IMR-90 (cell line): Measurements from ENCODE around the gene CAMTA1. TPM values are rescaled to one million over a fixed set of nuclear protein-coding genes. Genes with fewer than 3 reads are reported as not detected.

Experiments used
- ATAC-seq: fragments of 200-7000 bp; cut with Tn5 transposase; 2 replicates; pipeline ENCODE4 v1.9.1; 2020; ENCODE audit warnings: low read depth, mild to moderate bottlenecking, moderate library complexity
- BruUV-seq: library from RNA; stranded (reverse); fragments of 400-500 nt; replicated peaks from 2 replicates; lab custom pipeline; 2021; lab: Mats Ljungman, UMichigan
- CTCF ChIA-PET: fragments of 300-600 bp; formaldehyde crosslinking; extraction: SDS; loops from one replicate; lab custom pipeline; 2021; ENCODE audit warnings: antibody characterized with exemption; lab: Yijun Ruan, JAX
- POLR2A ChIA-PET: fragments of 300-600 bp; sonication (Branson Sonifier 250); formaldehyde crosslinking; loops from one replicate; lab custom pipeline; 2022; ENCODE audit warnings: antibody characterized with exemption; ENCODE audit not compliant: unreplicated experiment; lab: Charles Lee
- DNase-seq: peaks from one replicate; pipeline ENCODE4 v3.0.0; 2013
- H2AFZ ChIP-seq: replicated peaks from 2 replicates; pipeline ENCODE3; 2013; ENCODE audit warnings: low read length, mild to moderate bottlenecking; ENCODE audit not compliant: poor library complexity
- H2AK5ac ChIP-seq: 2 replicates; pipeline ENCODE4 v1.6.1; 2013; ENCODE audit warnings: low read depth, low read length, inconsistent platforms
- H2AK9ac ChIP-seq: replicated peaks from 2 replicates; pipeline ENCODE3; 2013; ENCODE audit warnings: mild to moderate bottlenecking, low read depth, low read length, moderate library complexity; ENCODE audit not compliant: poor library complexity
- H2BK120ac ChIP-seq: 2 replicates; pipeline ENCODE4 v1.6.1; 2013; ENCODE audit warnings: low read depth, low read length, inconsistent platforms
- H2BK15ac ChIP-seq: 3 replicates; pipeline ENCODE4 v1.6.1; 2013; ENCODE audit warnings: low read depth, low read length, inconsistent platforms
- H2BK20ac ChIP-seq: 2 replicates; pipeline ENCODE4 v1.6.1; 2013; ENCODE audit warnings: low read depth, mild to moderate bottlenecking, inconsistent platforms, low read length, moderate library complexity
- H2BK5ac ChIP-seq: 2 replicates; pipeline ENCODE4 v1.6.1; 2013; ENCODE audit warnings: mild to moderate bottlenecking, low read depth, low read length, inconsistent platforms; ENCODE audit not compliant: poor library complexity, severe bottlenecking
- H3K14ac ChIP-seq: replicated peaks from 2 replicates; pipeline ENCODE4 v1.6.1; 2013; ENCODE audit warnings: low read depth, low read length, inconsistent platforms
- H3K18ac ChIP-seq: 2 replicates; pipeline ENCODE4 v1.6.1; 2013; ENCODE audit warnings: low read depth, low read length, control low read depth
- H3K23ac ChIP-seq: 2 replicates; pipeline ENCODE4 v1.6.1; 2013; ENCODE audit warnings: low read depth, low read length, inconsistent platforms
- H3K27ac ChIP-seq: 2 replicates; pipeline ENCODE4 v1.5.1; 2013; ENCODE audit warnings: mild to moderate bottlenecking, control low read depth, low read length; ENCODE audit not compliant: insufficient read depth
- H3K27me3 ChIP-seq: 2 replicates; pipeline ENCODE4 v1.6.1; 2013; ENCODE audit warnings: low read length; ENCODE audit not compliant: control insufficient read depth, insufficient read depth
- H3K36me3 ChIP-seq: 2 replicates; pipeline ENCODE4 v1.6.1; 2013; ENCODE audit warnings: low read length, mixed read lengths; ENCODE audit not compliant: control insufficient read depth, insufficient read depth
- H3K4ac ChIP-seq: 2 replicates; pipeline ENCODE4 v1.6.1; 2013; ENCODE audit warnings: low read depth, low read length, inconsistent platforms
- H3K4me1 ChIP-seq: 2 replicates; pipeline ENCODE4 v1.6.1; 2013; ENCODE audit warnings: low read length, mixed read lengths; ENCODE audit not compliant: control insufficient read depth, insufficient read depth
- H3K4me2 ChIP-seq: 2 replicates; pipeline ENCODE4 v1.6.1; 2013; ENCODE audit warnings: low read depth, mild to moderate bottlenecking, control low read depth, low read length, moderate library complexity
- H3K4me3 ChIP-seq: 2 replicates; pipeline ENCODE4 v1.5.1; 2013; ENCODE audit warnings: low read depth, mild to moderate bottlenecking, control low read depth, low read length, moderate library complexity; ENCODE audit not compliant: insufficient read depth
- H3K56ac ChIP-seq: 2 replicates; pipeline ENCODE4 v1.6.1; 2013; ENCODE audit warnings: low read length, inconsistent platforms; ENCODE audit not compliant: insufficient read depth; ENCODE audit errors: extremely low read depth
- H3K79me1 ChIP-seq, 2 experiments: 2 replicates each; pipeline ENCODE4 v1.6.1; 2013; ENCODE audit warnings: low read length in 2 of 2, inconsistent platforms in 1 of 2, low read depth in 1 of 2
- H3K9ac ChIP-seq: 2 replicates; pipeline ENCODE4 v1.6.1; 2013; ENCODE audit warnings: low read depth, low read length, control low read depth
- H3K9me1 ChIP-seq: 2 replicates; pipeline ENCODE4 v1.6.1; 2013; ENCODE audit warnings: low read length, inconsistent platforms; ENCODE audit not compliant: insufficient read depth
- H3K9me3 ChIP-seq: 2 replicates; pipeline ENCODE4 v1.6.1; 2013; ENCODE audit warnings: low read length; ENCODE audit not compliant: control insufficient read depth, insufficient read depth
- H4K20me1 ChIP-seq: 2 replicates; pipeline ENCODE4 v1.6.1; 2013; ENCODE audit warnings: low read length, inconsistent platforms; ENCODE audit not compliant: insufficient read depth
- H4K5ac ChIP-seq: 2 replicates; pipeline ENCODE4 v1.6.1; 2013; ENCODE audit warnings: mild to moderate bottlenecking, low read depth, low read length, control low read depth
- H4K8ac ChIP-seq, 2 experiments: 2 replicates each; pipeline ENCODE4 v1.6.1; 2013; ENCODE audit warnings: low read depth in 2 of 2, low read length in 2 of 2, control low read depth in 1 of 2, inconsistent platforms in 1 of 2
- H4K91ac ChIP-seq: 2 replicates; pipeline ENCODE4 v1.6.1; 2013; ENCODE audit warnings: low read depth, low read length, inconsistent platforms; ENCODE audit not compliant: insufficient read depth
- MAZ ChIP-seq: IDR thresholded peaks from 2 replicates; pipeline ENCODE4 v1.6.1; 2012; ENCODE audit warnings: low read depth, mild to moderate bottlenecking, low read length, improper control_type of control experiment, moderate library complexity, borderline replicate concordance
- MXI1 ChIP-seq: IDR thresholded peaks from 2 replicates; pipeline ENCODE4 v1.6.1; 2012; ENCODE audit warnings: low read depth, mild to moderate bottlenecking, low read length, moderate library complexity, borderline replicate concordance
- POLR2A ChIP-seq: IDR thresholded peaks from 2 replicates; pipeline ENCODE4 v1.6.1; 2012; ENCODE audit warnings: mild to moderate bottlenecking, low read depth, low read length
- WGBS, 2 experiments: methylation state at CpG; one replicate each; pipeline versions ENCODE4 v1.1.5 to v1.1.7; 2013; ENCODE audit warnings: missing lambda C conversion rate in 2 of 2; ENCODE audit not compliant: insufficient read length in 1 of 2; ENCODE audit errors: extremely low coverage in 2 of 2; 5-methylcytosine and 5-hydroxymethylcytosine counted together
- dilution Hi-C: fragments of 300-500 bp; cut with HindIII; formaldehyde crosslinking; loops from one replicate; pipeline ENCODE4 v1.14.3; 2018; ENCODE audit warnings: low sequenced_read_pairs; ENCODE audit not compliant: unreplicated experiment
- in situ Hi-C: fragments of 300-500 bp; cut with MboI; formaldehyde crosslinking; loops from 3 replicates; pipeline ENCODE4 v1.14.3; 2019; ENCODE audit warnings: low sequenced_read_pairs, inconsistent platforms, mixed read lengths
- intact Hi-C: fragments of 100-400 bp; cut with micrococcal nuclease; formaldehyde crosslinking; loops from 2 replicates; pipeline ENCODE4 v1.10.0; 2022
- polyA plus RNA-seq, 3 experiments: library from polyadenylated mRNA; depleted of rRNA; stranded (reverse); fragments of >200 nt; gene quantifications; 2 replicates each; pipeline ENCODE4 v1.2.3, GENCODE V29; 2012; ENCODE audit warnings: low replicate concordance in 1 of 3
- total RNA-seq: library from RNA; depleted of rRNA; stranded (reverse); fragments of >200 nt; gene quantifications from 2 replicates; pipeline ENCODE4 v1.2.3, GENCODE V29; 2012

Gene CAMTA1
- total and polyA plus RNA-seq, 2 of the 4 experiments (the other 2 are of a cell fraction) = 35.5 to 74.3 TPM

- H3K14ac ChIP-seq = no peak overlapping the region
- no peak overlapping the region for H3K4ac ChIP-seq
- no peak overlapping the region for H3K4me2 ChIP-seq
- H2BK5ac ChIP-seq = no peak overlapping the region
- no peak overlapping the region for H3K56ac ChIP-seq
- intact Hi-C loops = no loop called here
- no peak overlapping the region for H2AK9ac ChIP-seq
- no peak overlapping the region for H4K91ac ChIP-seq
- POLR2A ChIA-PET = no interaction called here
- ATAC-seq = no peak
- H3K79me1 ChIP-seq = no peaks in the 10 kb centered on the region
- BruUV-seq = no TSS peak
- no peaks in the 10 kb centered on the region for H3K9me1 ChIP-seq
- no peak overlapping the region for H2BK15ac ChIP-seq
- in situ Hi-C loops = no loop called here
- H3K18ac ChIP-seq = no peak overlapping the region
- H3K27me3 ChIP-seq = peaks cover 54% of the 10 kb centered on the region
- CTCF ChIA-PET = no interaction called here
- dilution Hi-C loops = no loop called here
- no peaks in the 10 kb centered on the region for H3K9me3 ChIP-seq
- H4K20me1 ChIP-seq = no peaks in the 10 kb centered on the region; the same call in 1 of the 2 replicates
- no peak for DNase-seq
- no peaks in the 10 kb centered on the region for H3K36me3 ChIP-seq
- H3K4me3 ChIP-seq = no peak overlapping the region
- H2BK20ac ChIP-seq = no peak overlapping the region
- no peak overlapping the region for H3K27ac ChIP-seq
- H2BK120ac ChIP-seq = no peak overlapping the region
- WGBS, 2 experiments = 64% methylated on average over 6 of the region's 7 CpGs; no CpG with 5 or more reads in 1 of the 2 experiments
- no peak overlapping the region for H4K8ac ChIP-seq
- H2AK5ac ChIP-seq = no peak overlapping the region
- no peak overlapping the region for H3K9ac ChIP-seq
- H3K23ac ChIP-seq = no peak overlapping the region
- H3K4me1 ChIP-seq = no peaks in the 10 kb centered on the region
- H4K5ac ChIP-seq = no peak overlapping the region
- TF ChIP-seq MAZ (no peak), MXI1 (no peak), POLR2A (no peak)
- no peak overlapping the region for H2AFZ ChIP-seq
Measured at GRCh38 chr1:7624791-7625355, 839.6 kb downstream of the CAMTA1 start.
